ENCODE data around the gene ORAI1. TPM values are rescaled to one million over a fixed set of nuclear protein-coding genes. Genes with fewer than 3 reads are reported as not detected.
"Not testable (repeated sequence)": the region's sequence is repeated elsewhere in the genome, so short reads cannot be mapped to it uniquely, and the experiment has no call there.

Gene ORAI1
- total RNA-seq, 1 experiment from 2014 or later, result 33.9 TPM

GRCh38 chr12:121656122-121656521 is 29.8 kb downstream of the ORAI1 start:
- no peak for TF ChIP-seq CTCF (IDR thresholded peaks at IDR 0.05; ENCODE audit: insufficient read depth in 1 of 2, low read depth in 1 of 2, low read length in 1 of 2, severe bottlenecking in 1 of 2, unreplicated experiment in 1 of 2)
- no peaks in the 10 kb centered on the region for H3K27me3 ChIP-seq (replicated peaks; ENCODE audit: control insufficient read depth, insufficient read depth, low read length)
- no peaks in the 10 kb centered on the region for H3K4me1 ChIP-seq
- ChIA-PET POLR2A (no interaction called here), CTCF (interaction anchor here (1.5 kb wide), 1 partner anchor 12 kb away, joined by 3 read pairs; no protein-coding TSS in a partner anchor)
- H3K9me3 ChIP-seq, result no peaks in the 10 kb centered on the region
- Mint-ChIP-seq H3K4me3 (ENCODE audit: unreplicated experiment) (no peak overlapping the region), H3K4me1 (ENCODE audit: low read depth, unreplicated experiment) (peaks cover 7% of the 10 kb centered on the region), H3K27ac (ENCODE audit: unreplicated experiment) (no peak overlapping the region), H3K27me3 (ENCODE audit: insufficient read depth, unreplicated experiment) (no peaks in the 10 kb centered on the region), H3K9me3 (ENCODE audit: unreplicated experiment) (no peaks in the 10 kb centered on the region), H3K36me3 (ENCODE audit: insufficient read depth, unreplicated experiment) (peaks cover 35% of the 10 kb centered on the region)
- H3K36me3 ChIP-seq (ENCODE audit: control insufficient read depth, insufficient read depth, low read length), result no peaks in the 10 kb centered on the region; the same call in none of the 2 replicates
- no TSS peak for BruUV-seq (replicated peaks)
- intact Hi-C loops (cut with micrococcal nuclease; ENCODE audit: unreplicated experiment), result no loop called here
- no peak overlapping the region for H3K4me3 ChIP-seq (ENCODE audit: low read depth, low read length)
- no peak for DNase-seq

- no peaks in the 10 kb centered on the region for H3K4me1 ChIP-seq
- Mint-ChIP-seq H3K36me3 (ENCODE audit: insufficient read depth, unreplicated experiment) (peaks cover 35% of the 10 kb centered on the region), H3K4me1 (ENCODE audit: low read depth, unreplicated experiment) (peaks cover 7% of the 10 kb centered on the region), H3K9me3 (ENCODE audit: unreplicated experiment) (no peaks in the 10 kb centered on the region), H3K27ac (ENCODE audit: unreplicated experiment) (no peak overlapping the region), H3K27me3 (ENCODE audit: insufficient read depth, unreplicated experiment) (no peaks in the 10 kb centered on the region), H3K4me3 (ENCODE audit: unreplicated experiment) (no peak overlapping the region)
- H3K36me3 ChIP-seq (ENCODE audit: control insufficient read depth, insufficient read depth, low read length), result no peaks in the 10 kb centered on the region; the same call in none of the 2 replicates
- CTCF ChIA-PET, result interaction anchor here (1.1 to 1.5 kb wide), 2 partner anchors 11 to 105 kb away, joined by 3 read pairs; no protein-coding TSS in a partner anchor
- BruUV-seq (replicated peaks), result no TSS peak
- intact Hi-C loops (cut with micrococcal nuclease; ENCODE audit: unreplicated experiment), result no loop called here
- no peak overlapping the region for H3K4me3 ChIP-seq (ENCODE audit: low read depth, low read length)
- no peak for DNase-seq
- POLR2A ChIA-PET, result interaction anchor here (0.6 kb wide), 1 partner anchor 1289 kb away, joined by 3 read pairs; no protein-coding TSS in a partner anchor
- TF ChIP-seq CTCF (IDR thresholded peaks at IDR 0.05; ENCODE audit: insufficient read depth in 1 of 2, low read depth in 1 of 2, low read length in 1 of 2, severe bottlenecking in 1 of 2, unreplicated experiment in 1 of 2), result no peak
- no peaks in the 10 kb centered on the region for H3K27me3 ChIP-seq (replicated peaks; ENCODE audit: control insufficient read depth, insufficient read depth, low read length)
- no peaks in the 10 kb centered on the region for H3K9me3 ChIP-seq
These were observed 31.1 kb downstream of the ORAI1 start for GRCh38 chr12:121657305-121658008.

DNA sequence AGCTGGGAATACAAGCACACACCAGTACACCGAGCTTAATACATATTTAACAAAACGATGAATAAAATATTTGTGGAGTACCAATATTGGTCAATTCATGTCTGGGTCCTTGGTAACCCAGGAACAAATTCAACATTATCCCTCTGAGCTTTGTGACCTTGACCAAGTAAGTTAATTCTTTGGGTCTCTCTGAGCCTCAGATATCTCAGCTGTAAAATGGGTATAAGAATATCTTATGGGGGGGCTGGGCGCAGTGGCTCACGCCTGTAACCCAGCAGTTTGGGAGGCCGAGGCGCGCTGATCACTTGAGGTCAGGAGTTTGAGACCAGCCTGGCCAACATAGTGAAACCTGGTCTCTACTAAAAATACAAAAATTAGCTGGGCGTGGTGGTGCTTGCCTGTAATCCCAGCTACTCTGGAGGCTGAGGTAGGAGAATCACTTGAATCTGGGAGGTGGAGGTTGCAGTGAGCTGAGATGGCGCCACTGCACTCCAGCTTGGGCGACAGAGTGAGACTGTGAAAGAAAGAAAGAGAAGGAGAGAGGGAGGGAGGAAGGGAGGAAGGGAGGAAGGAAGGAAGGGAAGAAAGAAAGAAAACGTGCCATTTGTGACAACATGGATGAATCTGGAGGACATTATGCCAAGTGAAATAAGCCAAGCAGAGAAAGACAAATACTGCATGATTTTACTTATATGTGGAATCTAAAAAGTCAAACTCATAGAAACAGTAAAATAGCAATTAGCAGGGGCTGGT is 35.2 kb downstream of the ORAI1 start:
- H3K4me3 ChIP-seq (ENCODE audit: low read depth, low read length); H3K9me3 Mint-ChIP-seq (ENCODE audit: unreplicated experiment); DNase-seq; intact Hi-C loops (cut with micrococcal nuclease; ENCODE audit: unreplicated experiment); CTCF ChIA-PET; H3K4me3 Mint-ChIP-seq (ENCODE audit: unreplicated experiment); H3K27me3 Mint-ChIP-seq (ENCODE audit: insufficient read depth, unreplicated experiment); H3K27ac Mint-ChIP-seq (ENCODE audit: unreplicated experiment); H3K4me1 ChIP-seq; BruUV-seq (replicated peaks); H3K9me3 ChIP-seq; H3K4me1 Mint-ChIP-seq (ENCODE audit: low read depth, unreplicated experiment); H3K36me3 ChIP-seq (ENCODE audit: control insufficient read depth, insufficient read depth, low read length); H3K27me3 ChIP-seq (replicated peaks; ENCODE audit: control insufficient read depth, insufficient read depth, low read length): not testable (repeated sequence)
- H3K36me3 Mint-ChIP-seq (ENCODE audit: insufficient read depth, unreplicated experiment), result peaks cover 32% of the 10 kb centered on the region
- POLR2A ChIA-PET, result interaction anchor here (0.6 to 1.1 kb wide), 2 partner anchors 84 to 104 kb away, joined by 8 to 11 read pairs; no protein-coding TSS in a partner anchor
